GM10248 (cell line): Measurements from ENCODE around the gene EYA2.

Experiments used
- CTCF ChIA-PET: fragments of 300-600 bp; sonication (Branson Sonifier 250); formaldehyde crosslinking; extraction: SDS; loops from one replicate; lab custom pipeline; 2021; ENCODE audit warnings: antibody characterized with exemption; lab: Yijun Ruan, JAX
- POLR2A ChIA-PET: fragments of 350-650 bp; sonication (Branson Sonifier 250); formaldehyde crosslinking; extraction: SDS; loops from one replicate; lab custom pipeline; 2020; ENCODE audit warnings: antibody characterized with exemption; lab: Yijun Ruan, JAX
- DNase-seq: peaks from one replicate; pipeline ENCODE4 v3.0.0; 2012; ENCODE audit errors: extremely low spot score
- CTCF ChIP-seq: IDR thresholded peaks from 2 replicates; pipeline ENCODE4 v1.5.1; 2012; ENCODE audit warnings: mild to moderate bottlenecking, low read depth; ENCODE audit errors: extremely low read depth, missing control alignments, control extremely low read depth

The EYA2 gene

GRCh38 chr20:46851746-46852145 lies 42.9 kb upstream of the EYA2 start:
- CTCF ChIA-PET = no interaction called here
- no peak for TF ChIP-seq CTCF
- no peak for DNase-seq
- POLR2A ChIA-PET = no interaction called here

- TF ChIP-seq CTCF = no peak
- DNase-seq = no peak
- ChIA-PET CTCF (no interaction called here), POLR2A (no interaction called here)
Observed at GRCh38 chr20:46852313-46852712, 42.3 kb upstream of the EYA2 start.

GRCh38 chr20:46853926-46854325 lies 40.7 kb upstream of the EYA2 start:
- CTCF ChIA-PET = no interaction called here

GRCh38 chr20:46857061-46857831 lies 37.4 kb upstream of the EYA2 start:
- DNase-seq = no peak
- ChIA-PET CTCF (interaction anchor here (0.8 kb wide), 1 partner anchor 13 kb away, joined by 3 read pairs; no protein-coding TSS in a partner anchor), POLR2A (no interaction called here)
- no peak for TF ChIP-seq CTCF

More at GRCh38 chr20:46853926-46854325, 40.7 kb upstream of the EYA2 start:
- POLR2A ChIA-PET = no interaction called here
- DNase-seq = no peak
- no peak for TF ChIP-seq CTCF

- no peak for TF ChIP-seq CTCF
- ChIA-PET POLR2A (no interaction called here), CTCF (no interaction called here)
- no peak for DNase-seq
Observed at GRCh38 chr20:46865824-46866223, 28.8 kb upstream of the EYA2 start.

- TF ChIP-seq CTCF = no peak
- CTCF ChIA-PET = interaction anchor here (1.1 kb wide), 1 partner anchor 12 kb away, joined by 3 read pairs; no protein-coding TSS in a partner anchor
- no peak for DNase-seq
- POLR2A ChIA-PET = no interaction called here
Observed at GRCh38 chr20:46870041-46870440, 24.6 kb upstream of the EYA2 start.
